NCI-H1048 (cell line): ENCODE data around the gene ZNF142.

Experiments
- DNase-seq: peaks from one replicate; lab custom pipeline; 2025; lab: John Stamatoyannopoulos, UW

Gene ZNF142

GRCh38 chr2:218648088-218648786 is 11.2 kb downstream of the ZNF142 start:
- DNase-seq, result no peak

DNA sequence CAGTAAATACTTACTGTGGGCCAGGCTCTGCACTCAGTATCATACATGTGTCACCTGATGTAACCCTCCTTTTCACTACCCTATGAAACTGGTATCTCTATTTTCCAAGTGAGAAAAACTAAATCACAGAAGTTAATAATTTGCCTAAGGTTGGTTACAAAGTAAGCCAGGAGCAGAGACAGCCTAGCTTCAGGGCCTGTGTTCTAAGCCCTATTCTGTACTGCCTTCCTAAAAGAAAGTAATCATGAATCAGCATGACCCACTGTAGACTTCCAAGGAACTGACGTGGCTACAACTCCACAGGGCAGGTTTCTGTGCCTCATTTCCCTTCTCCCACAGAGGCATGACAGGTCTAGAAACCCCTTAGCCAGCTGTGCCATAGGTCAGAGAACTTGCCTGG is 14.3 kb downstream of the ZNF142 start:
- DNase-seq, result no peak

GRCh38 chr2:218644721-218645120 is 14.7 kb downstream of the ZNF142 start:
- no peak for DNase-seq

DNA sequence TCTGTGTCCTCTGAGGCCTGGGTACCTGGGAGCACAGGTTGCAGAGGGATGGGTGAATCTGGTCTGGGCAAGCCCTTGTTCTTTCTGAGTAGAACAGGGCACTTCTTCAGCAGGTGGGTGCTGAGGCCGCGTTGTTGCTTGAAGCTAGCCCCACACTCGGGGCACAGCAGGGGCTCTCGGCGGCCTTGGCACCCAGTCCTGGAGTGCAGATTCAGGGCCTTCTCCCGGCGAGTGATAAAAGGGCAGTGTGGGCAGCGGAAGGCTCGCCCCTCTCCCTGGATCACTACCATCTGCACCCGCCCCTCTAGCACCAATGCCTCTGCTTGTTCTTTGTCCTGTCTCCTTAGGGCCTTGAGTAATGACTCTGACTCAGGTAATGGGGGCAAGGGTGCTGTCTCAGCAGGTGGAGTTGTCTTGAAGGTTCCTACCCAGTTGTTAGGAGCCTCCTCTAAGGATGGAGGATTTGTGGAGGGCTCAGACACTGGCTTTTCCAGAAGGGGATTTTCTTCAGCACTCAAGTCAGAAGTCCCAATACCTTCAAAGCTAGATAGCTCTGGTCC is 15.6 kb downstream of the ZNF142 start:
- no peak for DNase-seq

- no peak for DNase-seq
These were observed 16.6 kb downstream of the ZNF142 start for GRCh38 chr2:218642786-218643185.

DNA sequence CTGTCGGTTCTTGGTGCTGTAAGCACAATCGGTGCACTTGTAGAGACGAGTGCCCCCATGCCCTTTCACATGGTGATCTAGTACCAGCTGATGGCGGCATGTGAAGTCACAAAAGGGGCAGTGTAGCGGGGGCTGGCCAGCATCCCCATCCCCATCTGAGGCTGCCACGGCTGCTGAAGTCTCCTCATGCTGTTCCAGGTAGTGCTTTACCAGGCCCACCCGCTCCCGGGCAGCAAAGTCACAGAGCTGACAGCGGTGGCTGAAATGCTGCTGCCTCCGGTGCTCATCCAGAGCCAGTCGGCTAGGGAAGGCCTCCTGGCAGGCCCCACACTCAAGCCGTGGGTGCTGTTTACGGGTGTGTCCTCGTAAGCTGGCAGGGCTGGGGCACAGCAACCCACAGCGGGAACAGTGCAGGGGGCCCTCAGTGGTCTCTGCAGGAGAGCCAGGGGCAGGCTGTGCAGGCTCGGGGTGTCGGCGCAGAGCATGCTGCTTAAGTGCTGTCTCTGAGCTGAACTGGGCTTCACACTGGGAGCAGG is 17.2 kb downstream of the ZNF142 start:
- no peak for DNase-seq

GRCh38 chr2:218638372-218638771 is 21.1 kb downstream of the ZNF142 start:
- no peak for DNase-seq

- no peak for DNase-seq
These were observed 23.7 kb downstream of the ZNF142 start for GRCh38 chr2:218635719-218636118.

DNA sequence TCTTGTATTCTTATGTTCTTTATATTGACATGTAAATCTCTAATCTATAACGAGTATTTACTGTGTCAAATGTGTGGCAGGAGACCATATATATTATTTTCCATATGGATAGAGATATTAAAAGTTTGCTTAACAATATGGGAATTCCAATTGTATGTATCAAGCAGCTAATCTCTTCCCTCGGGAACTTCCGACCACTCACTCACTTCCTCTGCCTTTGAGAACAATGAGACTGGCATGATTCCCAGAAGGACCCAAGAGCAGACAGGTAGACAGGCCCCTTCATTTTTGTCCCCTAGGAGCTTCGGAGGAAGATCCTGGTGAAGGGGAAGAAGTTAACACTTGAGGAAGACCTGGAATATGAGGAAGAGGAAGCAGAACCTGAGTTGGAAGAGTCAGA is 27.6 kb downstream of the ZNF142 start:
- no peak for DNase-seq

- DNase-seq, result no peak
These were observed 31.5 kb downstream of the ZNF142 start for GRCh38 chr2:218627939-218628338.

DNA sequence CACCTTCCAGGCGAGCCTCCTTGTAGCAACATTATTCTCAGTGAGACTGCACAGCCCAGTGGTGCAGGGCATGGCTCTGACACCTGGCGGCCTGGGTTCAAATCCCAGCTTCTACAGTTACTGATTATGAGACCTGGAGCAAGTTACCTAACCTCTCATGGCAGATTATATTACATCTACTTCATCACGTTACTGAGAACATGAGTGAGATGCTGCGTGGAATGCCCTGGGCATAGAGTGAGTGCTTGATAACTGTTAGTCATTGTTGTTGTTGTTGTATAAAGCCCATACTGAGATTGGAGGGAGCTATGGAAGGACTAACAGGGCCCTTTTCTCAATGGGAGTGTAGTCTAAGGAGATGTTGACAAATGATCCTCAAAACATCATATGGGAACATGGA is 33.1 kb downstream of the ZNF142 start:
- no peak for DNase-seq

GRCh38 chr2:218623366-218623705 is 36.1 kb downstream of the ZNF142 start:
- DNase-seq, result no peak

DNA sequence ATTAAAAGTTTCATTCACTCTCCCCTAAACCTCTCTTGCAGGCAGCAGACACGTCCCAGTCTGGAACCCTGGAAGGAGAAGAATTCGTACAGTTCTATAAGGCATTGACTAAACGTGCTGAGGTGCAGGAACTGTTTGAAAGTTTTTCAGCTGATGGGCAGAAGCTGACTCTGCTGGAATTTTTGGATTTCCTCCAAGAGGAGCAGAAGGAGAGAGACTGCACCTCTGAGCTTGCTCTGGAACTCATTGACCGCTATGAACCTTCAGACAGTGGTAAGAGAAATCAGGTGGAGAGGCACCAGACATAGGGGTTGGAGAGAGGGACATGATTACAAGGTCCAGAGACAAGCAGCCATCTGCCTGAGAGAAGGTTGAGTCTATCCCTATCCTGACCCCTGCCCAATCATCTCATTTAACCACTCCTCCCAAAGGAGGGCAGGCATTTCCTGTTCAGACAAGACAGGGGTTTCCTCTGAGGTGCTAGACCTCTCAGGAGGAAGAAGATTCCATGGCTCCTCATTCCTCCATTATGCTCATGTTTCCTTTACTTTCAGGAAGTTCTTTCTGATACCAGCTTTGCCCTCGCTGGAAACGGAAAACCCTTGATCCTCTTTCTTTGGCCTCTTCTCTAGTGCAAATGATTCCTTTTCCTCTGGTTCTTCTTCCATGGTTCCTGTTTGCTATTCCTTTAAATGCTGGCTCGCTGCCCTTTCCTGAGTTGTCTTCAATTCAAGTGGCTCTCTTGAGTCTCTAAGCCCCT is 36.6 kb downstream of the ZNF142 start:
- no peak for DNase-seq

DNA sequence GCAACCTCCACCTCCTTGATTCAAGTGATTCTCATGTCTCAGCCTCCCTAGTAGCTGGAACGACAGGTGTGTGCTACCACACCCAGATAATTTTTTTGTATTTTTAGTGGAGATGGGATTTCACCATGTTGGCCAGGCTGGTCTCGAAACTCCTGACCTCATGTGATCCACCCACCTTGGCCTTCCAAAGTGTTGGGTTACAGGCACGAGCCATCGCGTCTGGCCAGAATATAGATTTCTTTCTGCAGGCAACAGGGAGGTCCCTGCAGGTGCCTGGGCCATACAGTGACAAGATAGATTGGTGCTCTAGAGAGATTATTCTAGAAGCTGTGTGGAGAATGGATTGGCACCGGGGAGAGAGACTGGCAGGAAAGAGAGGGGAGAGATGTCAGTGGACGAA is 38.4 kb downstream of the ZNF142 start:
- no peak for DNase-seq

DNA sequence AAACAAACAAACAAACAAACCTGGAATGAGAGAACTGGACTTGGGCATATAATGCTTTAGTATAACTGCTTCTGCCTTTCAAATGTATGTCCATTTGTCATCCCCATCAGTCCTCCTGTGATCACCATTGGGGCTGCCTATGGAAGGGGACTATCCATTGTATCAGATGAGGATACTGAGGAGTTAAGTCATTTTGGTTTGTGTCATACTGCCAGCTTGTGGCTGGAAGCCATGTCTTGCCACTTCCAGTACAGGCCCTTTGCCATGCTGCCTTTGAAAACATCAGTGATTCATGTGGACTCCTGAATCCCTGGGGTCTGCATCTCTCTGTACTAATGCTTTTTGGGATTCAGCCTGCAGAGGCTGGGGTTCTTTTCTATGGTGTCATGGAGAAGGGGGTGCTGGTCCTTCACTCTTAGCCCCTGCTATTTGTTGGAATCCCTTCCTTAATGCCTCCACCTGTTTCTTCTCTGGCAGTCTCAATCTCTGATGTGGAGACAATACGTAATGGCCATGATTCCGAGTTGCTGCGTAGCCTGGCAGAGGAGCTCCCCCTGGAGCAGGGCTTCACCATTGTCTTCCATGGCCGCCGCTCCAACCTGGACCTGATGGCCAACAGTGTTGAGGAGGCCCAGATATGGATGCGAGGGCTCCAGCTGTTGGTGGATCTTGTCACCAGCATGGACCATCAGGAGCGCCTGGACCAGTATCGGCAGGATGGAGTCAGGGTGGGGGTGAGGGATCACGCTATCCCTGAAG is 41.1 kb downstream of the ZNF142 start:
- no peak for DNase-seq

DNA sequence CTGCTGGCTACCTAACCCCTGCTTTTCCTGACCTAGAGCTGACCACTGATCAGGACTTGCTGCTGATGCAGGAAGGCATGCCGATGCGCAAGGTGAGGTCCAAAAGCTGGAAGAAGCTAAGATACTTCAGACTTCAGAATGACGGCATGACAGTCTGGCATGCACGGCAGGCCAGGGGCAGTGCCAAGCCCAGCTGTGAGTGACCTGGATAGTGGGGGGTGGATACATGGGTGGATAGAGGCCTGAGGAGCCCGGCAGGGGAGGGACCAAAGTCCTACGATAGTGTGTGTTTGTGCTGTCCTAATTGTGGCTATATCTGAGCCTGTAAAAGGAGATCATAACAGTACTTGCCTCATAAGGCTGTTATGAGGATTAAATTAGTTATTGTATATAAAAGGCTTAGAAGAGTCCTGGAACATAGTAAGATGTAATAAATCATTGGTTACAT is 43.5 kb downstream of the ZNF142 start:
- DNase-seq, result no peak

DNA sequence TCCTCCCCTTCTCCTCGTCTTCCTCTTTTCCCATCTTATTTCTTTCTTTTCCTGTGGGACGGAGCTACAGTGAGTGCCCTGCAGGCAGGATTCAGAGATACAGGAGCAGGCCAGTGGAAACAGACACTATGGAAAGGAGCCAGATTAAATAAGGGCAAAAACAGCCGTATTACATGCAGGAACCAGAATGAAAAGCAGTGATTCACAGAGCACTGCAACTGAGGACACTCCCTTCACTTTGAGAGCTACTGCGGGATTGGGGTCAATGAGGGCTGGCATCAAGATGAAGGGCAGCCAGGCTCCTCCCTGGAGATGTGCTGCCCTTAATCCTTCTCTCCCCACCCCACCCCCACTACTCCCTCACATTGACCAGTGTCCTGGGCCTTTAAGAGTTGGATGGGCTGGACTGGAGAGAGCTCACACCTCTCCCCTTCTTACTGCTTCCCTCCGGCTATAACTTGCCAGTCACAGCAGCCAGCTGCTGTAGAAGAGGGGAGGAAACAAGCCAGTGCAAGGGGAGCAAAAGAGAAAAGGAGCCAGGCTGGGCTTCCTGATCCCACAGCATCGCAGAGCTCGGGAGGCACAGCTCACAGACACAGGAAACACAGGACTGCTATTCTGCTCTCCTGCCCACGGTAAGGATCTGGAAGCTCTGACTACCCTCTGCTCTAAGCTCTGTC is 51.8 kb downstream of the ZNF142 start, which contains the start of gene PLCD4:
TSS of gene PLCD4 (plus strand) at position 464 of the 680 bp plus-strand sequence. CDS start 7,841 bp downstream, outside the sequence.
- DNase-seq, result no peak

- DNase-seq, result no peak
These were observed 54.0 kb downstream of the ZNF142 start for GRCh38 chr2:218605432-218605831.
